ENCODE data around the gene CNOT3.
"Not testable (repeated sequence)": the region's sequence is repeated elsewhere in the genome, so short reads cannot be mapped to it uniquely, and the experiment has no call there.

CNOT3 gene

DNA sequence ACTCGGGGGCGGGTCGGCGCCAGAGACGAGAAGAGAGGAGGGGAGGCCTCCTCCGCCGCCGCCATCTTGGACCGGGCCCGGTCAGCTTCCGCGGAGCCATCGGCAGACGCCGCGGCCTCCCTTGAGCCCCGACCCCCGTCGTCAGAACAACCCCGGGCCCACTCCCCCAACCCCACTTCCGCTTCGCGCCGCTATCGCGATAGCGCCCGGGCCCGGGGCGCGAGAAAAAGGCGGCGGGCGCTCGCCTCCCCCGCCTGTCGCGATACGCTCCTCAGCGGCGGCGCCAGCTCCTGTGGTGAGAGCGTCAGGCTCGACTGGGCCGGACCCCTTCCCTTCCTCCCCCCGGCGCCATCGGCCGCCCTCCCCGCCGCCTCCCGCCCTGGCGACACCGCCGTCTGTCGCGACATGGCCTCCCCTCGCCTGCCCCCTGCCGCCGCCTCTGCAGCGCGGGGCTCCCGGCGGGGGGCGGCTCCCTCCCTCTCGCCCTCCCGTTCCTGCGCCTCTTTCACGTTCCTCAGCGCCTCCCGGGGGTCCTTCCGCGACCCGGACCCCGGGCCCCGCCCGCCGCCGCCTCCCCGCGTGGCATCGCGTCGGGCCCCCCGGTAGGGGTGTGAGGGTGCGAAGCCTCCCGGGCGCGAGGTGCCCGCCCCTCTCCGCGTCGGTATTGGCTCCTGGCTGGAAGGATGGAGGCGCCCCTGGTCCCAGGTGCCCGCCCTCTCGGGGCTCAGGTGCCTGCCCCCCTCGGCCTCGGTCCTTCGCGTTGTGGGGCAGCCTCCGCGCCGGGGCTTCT is at the start of gene CNOT3:
TSS of gene CNOT3 (plus strand) at position 64 of the 790 bp plus-strand sequence. CDS start 5,217 bp downstream, outside the sequence.
- peak; percentile 39 for DNase-seq (ENCODE audit: low spot score)

DNA sequence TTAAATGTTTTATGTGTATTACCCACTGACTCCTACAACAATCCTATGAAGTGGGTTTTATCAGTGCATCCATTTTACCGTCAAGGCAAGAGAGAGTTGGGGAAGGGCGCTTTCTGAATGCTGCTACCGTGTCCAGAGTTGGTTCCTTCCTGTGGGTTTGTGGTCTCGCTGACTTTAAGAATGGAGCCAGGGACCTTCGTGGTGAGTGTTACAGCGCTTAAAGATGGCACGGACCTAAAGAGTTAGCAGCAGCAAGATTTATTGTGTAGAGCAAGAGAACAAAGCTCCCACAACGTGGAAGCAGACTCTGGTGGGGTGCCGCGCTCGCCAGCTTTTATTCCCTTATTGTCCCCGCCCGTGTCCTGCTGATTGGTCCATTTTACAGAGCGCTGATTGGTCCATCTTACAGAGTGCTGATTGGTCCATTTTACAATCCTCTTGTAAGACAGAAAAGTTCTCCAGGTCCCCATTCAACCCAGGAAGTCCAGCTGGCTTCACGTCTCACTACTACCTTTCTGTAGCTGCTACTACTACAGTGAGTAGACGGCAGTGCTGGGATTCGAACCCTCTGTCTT is 43.0 kb upstream of the CNOT3 start:
- no peak for DNase-seq (ENCODE audit: low spot score)

DNA sequence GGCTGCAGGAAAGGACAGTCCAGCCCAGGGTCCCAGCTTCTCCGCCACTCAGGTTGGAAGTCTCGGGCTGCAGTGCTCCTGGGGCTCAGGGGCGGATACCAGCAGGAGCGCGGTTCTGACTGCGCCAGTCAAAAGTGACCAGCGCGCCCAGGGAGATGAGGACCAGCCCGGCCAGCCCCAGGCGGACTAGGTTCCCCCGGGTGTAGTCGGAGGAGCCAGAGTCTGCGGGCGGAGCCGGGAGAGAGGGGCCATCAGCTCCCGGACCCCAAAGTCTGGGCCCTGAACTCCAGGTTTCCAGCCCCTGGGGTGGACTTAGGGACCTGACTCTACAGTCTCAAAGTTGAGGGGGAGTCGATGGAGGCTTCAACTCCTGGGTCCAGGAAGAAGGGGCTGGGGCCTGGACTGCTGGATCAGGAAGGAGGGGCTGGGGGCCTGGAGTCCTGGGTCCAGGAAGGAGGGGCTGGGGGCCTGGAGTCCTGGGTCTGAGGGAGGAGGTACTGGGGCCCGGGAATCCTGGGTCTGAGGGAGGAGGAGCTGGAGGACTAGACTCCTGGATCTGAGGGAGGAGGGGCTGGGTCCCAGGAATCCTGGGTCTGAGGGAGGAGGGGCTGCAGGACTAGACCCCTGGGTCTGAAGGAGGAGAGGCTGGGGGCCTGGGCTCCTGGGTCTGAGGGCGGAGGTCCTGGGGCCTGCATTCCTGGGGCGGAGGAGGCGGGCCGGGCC is 42.3 kb upstream of the CNOT3 start:
- DNase-seq (ENCODE audit: low spot score): no peak

DNA sequence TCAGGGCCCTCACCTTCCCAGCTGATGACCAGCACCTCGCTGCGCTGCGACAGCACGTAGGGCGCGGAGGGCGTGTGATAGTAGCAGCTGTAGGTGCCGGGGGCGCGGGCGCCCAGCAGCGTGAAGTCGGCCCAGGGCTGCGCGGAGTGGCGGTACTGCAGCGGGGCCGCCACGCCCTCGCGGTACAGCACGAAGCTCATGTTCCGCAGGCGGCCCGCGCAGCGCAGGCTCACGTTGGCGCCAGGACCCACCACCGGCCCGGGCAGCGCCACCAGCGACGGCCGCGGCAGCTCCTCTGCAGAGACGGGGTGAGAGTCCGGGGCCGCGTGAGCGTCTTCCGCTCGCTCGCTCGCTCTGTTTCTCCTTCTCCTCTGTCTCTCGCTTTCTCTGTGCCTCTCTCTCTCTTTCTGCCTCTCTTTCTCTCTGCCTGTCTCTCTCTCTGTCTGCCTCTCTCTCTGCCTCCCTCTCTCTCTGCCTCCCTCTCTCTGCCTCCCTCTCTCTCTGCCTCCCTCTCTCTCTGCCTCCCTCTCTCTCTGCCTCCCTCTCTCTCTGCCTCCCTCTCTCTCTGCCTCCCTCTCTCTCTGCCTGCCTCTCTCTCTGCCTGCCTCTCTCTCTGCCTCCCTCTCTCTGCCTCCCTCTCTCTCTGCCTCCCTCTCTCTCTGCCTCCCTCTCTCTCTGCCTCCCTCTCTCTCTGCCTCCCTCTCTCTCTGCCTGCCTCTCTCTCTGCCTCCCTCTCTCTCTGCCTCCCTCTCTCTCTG is 41.5 kb upstream of the CNOT3 start:
- peak; percentile 78 for DNase-seq (ENCODE audit: low spot score)

DNA sequence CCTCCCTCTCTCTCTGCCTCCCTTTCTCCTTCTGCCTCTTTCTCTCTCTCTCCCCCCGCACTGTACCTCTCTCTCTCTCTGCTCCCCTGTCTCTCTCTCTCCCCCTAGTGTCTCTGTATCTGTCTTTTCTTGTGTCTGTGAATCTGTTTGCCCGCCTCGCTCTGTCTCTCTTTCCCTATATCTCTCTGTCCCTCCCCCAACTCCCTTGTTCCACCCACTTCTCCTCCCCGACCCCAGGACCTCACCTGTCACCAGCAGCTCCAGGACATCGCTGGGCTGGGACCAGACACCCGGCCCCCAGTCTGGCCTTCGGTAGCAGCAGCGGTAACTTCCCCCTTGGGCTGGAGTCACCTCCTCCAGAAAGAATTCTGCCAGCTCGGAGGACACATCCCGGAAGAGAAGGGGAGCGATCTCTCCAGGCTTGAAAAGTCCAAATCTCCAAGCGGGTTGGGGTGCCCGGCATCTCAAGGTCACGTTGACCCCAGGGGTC is 40.9 kb upstream of the CNOT3 start:
- DNase-seq (ENCODE audit: low spot score): no peak

DNA sequence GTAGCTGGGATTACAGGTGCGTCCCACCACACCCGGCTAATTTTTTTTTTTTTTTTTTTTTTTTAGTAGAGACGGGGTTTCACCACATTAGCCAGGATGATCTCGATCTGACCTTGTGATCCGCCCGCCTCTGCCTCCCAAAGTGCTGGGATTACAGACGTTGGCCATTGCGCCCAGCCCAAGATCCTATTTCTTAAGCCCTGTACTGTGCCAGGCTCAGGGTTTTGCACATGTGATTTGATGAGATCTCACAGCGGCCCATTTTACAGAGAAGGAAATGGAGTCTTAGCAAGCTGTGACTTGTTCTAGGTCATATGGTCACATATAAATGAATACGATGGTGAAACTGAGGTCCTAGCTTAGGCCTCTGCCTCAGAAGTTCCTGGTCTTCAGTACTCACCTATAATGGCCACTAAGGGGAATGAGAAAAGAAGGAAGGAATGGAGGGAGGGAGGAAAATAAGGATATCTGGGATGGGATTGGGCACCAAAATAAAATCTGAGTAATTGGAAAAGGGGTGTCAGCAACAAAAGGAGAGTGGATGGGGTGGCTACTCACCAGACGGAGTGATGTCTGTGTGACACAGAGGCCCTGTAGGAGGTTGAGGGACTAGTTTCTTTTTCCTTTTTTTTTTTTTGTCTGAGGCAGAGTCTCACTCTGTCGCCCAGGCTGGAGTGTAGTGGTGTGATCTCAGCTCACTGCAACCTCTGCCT is 38.2 kb upstream of the CNOT3 start:
- DNase-seq (ENCODE audit: low spot score): no peak

DNA sequence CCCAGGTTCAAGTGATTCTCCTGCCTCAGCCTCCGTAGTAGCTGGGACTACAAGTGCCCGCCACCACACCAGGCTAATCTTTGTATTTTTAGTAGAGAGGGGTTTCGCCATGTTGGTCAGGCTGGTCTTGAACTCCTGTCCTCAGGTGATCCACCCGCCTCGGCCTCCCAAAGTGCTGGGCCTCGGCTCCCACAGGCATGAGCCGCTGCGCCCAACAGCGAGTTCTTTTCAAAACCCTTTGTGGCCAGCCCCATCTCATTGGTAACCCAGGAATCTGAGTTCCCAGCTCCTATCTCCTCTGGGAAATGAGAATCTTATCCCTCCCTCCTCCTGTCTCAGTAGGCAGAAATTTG is 37.7 kb upstream of the CNOT3 start:
- DNase-seq (ENCODE audit: low spot score): not testable (repeated sequence)

DNA sequence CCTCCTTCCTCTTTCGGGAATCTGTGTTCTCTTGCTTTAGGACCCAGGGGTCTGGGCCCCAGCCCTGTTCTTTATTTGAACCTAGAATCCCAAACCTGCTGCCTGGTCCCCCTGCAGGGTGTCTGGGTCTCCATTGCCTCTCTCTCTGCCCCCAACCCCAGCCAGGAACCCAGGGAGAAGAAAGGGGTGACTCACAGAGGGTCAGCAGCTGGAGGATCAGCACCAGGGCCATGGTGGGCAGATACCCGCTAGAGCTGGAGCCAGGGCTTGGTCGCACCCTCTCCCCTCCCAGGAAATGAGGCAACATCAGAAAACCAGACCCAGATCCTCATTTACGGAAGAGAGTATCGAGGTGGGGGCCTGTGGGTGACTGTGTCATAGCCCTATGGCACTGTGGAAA is 37.0 kb upstream of the CNOT3 start, which contains the start of gene OSCAR:
TSS of gene OSCAR (minus strand) at position 243 of the 400 bp plus-strand sequence. CDS start at position 232, 11 bp downstream.
- no peak for DNase-seq (ENCODE audit: low spot score)

DNA sequence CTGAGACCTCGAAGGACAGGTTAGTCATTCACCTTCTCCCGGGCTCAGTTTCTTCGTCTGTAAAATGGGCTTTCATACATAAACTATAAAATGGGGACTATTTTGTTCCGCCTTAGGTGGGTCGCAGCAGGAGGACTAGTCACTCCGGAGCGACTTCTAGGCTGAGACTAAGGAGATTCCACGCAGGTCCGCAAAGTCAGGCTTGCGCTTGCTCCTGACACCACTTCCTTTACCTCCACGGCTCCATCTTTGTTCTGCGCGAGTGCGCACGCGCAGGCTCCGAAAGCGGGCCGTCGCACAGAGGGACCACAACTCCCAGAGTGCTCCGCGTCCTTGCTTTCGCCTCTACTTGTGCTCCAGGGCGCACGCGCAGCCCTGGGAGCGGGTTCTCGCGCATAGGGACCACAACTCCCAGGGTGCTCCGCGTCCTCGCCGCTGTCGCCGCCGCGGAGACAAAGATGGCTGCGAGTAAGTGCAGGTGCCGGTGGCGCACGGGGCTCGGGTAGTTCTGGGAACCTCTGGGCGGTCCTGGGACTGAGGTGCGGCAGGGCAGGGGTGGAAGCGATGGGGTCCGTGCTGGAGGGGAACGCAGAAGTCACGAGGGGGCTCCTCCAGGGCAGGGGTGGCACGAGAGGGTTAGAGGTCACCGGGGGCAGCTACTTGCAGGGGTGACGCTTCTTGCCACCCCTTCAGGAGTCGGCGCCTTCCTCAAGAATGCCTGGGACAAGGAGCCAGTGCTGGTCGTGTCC is 35.0 kb upstream of the CNOT3 start, which contains the start of gene NDUFA3:
TSS of gene NDUFA3 (plus strand) at position 435 of the 749 bp plus-strand sequence. CDS start at position 459, 24 bp downstream.
- DNase-seq (ENCODE audit: low spot score): peak; percentile 100

DNA sequence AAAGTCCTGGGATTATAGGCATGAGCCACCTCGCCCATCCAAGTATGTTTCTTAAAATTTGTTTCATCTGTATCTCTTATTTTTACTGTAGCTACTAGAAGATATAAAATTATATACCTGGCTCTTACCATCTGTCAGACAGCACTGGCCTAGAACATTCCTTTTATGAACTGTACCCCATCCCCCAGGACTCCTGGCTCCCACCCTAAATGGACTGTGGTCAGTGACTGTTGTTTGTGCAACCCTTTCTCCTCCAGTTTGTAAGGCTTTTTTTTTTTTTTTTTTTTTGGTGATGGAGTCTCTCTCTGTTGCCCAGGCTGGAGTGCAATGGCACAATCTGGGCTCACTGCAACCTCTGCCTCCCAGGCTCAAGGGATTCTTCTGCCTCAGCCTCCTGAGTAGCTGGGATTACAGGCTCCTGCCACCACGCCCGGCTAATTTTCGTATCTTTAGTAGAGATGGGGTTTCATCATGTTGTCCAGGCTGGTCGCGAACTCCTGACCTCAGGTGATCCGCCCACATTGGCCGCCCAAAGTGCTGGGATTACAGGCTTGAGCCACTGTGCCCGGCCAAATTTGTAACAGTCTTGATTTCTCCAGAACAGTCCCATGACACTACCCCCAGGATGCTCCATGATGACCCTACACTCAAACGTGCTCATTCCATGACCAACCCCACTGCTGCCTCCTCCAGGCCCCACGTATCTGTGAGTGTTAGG is 32.4 kb upstream of the CNOT3 start:
- no peak for DNase-seq (ENCODE audit: low spot score)

DNA sequence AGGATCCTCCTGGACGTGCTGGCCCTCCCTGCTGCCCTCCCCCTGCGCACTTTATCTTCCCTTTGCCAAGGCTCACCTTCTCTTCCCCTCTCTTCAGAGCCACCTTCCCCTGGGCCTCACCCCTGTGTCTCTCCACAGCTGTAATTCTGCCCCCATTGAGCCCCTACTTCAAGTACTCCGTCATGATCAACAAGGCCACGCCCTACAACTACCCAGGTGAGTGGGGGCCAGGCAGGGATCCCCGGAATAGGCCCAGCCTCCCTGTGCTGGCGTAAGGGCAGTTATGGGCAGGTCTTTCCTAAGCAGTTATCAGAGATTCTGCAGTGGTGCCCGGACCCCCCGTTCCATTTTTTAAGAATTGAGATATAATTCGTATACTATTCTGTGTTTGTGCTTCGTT is 31.8 kb upstream of the CNOT3 start:
- no peak for DNase-seq (ENCODE audit: low spot score)

DNA sequence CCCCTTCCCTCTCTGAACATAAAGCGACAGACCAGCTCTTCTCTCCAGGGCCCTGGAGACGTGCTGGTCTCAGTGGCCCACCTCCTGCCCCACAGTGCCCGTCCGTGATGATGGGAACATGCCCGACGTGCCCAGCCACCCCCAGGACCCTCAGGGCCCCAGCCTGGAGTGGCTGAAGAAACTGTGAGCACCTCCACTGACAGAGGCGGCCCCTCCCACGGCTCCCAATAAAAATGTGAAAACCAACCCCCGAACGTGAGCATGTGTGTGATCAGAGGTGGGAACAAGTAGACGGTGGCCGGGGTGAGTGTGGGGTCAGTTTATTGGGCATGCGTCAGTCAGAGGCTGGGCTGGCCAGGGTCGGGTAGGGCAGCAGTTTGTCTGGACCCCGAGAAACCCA is 30.8 kb upstream of the CNOT3 start:
- DNase-seq (ENCODE audit: low spot score): no peak

DNA sequence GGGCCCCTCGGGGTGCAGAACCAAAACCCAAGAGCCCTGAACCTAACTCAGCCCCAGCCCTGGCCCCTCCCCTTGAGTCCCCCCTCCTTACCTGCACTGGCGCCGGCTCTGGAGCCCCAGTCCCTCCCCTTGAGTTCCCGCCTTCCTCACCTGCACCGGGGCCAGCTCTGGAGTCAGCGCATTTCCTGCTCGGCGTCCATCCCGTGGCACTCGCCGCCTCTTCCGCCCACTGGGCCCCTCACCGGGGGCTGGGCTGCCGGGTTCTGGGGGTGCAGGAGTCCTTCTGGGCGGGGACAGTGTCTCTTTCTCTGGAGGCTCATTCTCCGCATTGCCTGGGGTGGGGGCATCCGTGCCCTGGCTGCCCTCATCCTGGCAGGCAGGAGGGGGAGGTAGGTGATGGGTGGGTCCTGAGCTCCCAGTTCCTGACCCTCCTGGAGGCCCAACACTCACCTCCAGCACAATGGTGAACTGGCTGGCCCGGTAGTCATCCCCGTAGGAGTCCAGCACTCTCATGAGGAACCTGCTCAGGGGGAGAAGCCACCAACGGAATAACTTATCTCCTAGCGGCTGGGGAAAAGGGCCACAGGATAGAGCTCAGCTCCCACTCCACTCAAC is 29.6 kb upstream of the CNOT3 start:
- no peak for DNase-seq (ENCODE audit: low spot score)

DNA sequence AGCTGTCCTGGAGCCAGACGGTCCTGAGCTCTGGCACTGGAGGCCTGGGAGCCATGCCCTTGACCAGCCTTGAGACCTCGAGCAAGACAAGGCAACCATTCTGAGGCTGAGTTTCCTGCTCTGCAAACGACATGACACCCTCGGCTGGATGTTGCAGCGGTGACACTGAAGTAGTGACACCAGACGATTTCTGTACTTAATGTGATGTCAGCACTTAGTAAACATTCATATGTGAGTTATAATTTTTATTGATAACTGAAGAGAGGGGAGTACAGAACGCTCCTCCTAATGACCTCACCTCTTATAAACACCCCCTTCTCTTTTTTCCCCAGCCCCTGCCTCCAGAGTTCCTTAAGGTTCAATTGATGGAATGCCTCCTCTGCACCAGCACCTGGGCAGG is 29.1 kb upstream of the CNOT3 start:
- no peak for DNase-seq (ENCODE audit: low spot score)

DNA sequence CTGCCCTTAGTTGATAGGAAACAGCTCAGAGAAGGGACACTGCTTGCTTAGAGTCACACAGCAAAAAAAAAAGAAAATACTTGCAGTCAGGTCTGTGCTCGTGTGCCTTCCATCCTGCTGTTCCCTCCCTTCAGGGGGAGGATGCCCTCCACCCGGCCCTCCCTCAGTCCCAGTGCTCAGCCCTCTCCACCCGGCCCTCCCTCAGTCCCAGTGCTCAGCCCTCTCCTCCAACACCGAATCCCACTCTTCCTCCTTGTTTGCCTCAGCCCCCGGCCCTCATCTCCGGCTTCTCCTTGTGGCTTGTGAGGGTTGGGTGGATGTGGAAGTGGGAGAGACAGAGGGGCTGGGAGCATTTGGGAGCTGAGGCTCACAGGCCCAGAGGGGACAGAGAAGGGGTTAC is 27.9 kb upstream of the CNOT3 start:
- no peak for DNase-seq (ENCODE audit: low spot score)

DNA sequence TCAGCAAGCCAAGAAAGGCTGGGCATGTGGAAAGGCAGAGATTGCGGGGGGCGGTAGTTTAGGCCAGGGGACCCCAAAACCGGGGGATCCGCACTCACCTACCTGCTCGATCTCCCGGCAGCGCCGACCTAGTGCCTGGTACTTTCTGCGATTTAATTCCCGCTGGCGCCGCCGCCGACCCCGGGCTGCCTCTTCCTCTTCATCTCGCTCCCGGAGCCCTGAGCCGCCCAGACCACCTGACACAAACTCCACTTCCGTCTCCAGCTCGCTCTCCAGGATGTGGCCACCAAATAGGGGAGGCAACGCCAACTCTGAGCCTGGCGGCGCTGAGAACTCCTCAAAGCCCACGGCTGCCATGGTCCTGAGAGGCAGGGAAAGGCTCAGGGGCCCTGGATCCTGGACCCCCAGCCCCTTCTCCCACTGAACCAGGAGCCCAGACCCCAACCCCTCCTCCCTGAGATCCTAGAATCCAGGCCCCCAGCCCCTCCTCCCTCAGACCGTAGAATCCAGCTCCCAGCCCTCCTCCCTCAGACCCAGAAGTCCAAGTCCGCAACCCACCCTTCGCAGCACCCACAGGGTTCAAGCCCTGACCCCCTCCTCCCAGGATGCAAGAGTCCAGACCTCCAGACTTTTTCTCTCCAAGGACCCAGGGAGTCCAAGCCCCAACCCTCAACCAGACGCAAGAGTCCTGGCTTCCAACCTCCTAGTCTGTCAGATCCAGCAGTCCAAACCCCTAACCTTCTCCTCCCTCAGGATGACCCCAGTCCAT is 23.0 kb upstream of the CNOT3 start:
- DNase-seq (ENCODE audit: low spot score): no peak

DNA sequence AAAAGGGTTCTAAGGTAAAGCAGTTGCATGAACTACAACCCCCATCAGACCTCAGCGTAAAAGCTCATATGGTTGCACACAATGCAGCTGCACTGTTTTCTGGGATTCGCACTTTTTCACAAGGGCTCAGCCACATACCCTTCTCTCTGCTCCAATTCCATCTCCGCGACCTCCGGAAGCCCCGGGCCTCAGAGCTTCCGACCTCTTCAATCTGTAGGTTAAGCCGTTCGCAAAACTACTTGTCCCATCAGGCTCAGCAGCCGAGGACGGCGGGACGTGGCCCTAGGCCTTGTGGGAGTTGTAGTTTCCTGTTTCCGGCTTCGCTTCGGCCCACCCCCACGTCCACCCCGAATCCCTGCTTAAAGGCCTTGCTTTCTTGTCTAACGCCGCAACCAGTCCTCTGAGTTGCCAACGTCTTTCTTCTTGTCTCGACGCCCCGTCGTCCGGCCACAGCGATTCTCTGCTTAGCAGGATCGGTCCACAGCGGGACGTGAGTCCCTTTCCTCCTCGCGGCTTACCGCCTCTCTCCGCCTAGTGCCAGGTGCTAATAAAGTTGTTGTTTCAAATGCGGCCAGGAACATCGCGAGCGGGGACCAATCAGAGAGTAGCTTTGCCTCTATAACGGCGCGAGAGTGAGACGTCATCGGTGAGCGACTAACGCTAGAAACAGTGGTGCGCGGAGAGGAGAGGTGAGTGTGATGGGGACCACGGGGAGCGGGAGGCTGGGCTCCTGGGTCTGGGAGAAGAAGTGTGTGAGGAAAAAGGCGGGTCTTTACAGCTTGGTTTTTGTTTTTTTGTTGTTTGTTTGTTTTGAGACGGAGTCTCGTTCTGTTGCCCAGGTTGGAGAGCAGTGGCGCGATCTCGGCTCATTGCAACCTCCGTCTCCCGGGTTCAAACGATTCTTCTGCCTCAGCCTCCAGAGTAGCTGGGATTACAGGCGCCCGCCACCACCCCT is 22.2 kb upstream of the CNOT3 start, which contains the start of the genes PRPF31 and TFPT:
TSS of gene PRPF31 (plus strand) at position 646 of the 955 bp plus-strand sequence. CDS start 2,525 bp downstream, outside the sequence.
TSS of gene TFPT (minus strand) at position 549 of the 955 bp plus-strand sequence. CDS start at position 161, 388 bp downstream.
- peak; percentile 98 for DNase-seq (ENCODE audit: low spot score)

All from AG08396 (cell line).